T-helper 2 cell (primary cell): ENCODE measurements around the gene SIPA1L3.

ENCODE experiments used
- DNase-seq, 5 experiments: peaks; one replicate each; pipeline versions ENCODE4 v3.0.0 to v3.0.0-alpha.2; 2012 to 2022

Gene SIPA1L3

GRCh38 chr19:38003438-38004185 lies 96.6 kb downstream of the SIPA1L3 start:
- DNase-seq, result peak in 1 of 5 experiments; percentile 50

- DNase-seq, result no peak
Observed at GRCh38 chr19:38004186-38004520, 97.1 kb downstream of the SIPA1L3 start.

GRCh38 chr19:38004521-38005223 lies 97.7 kb downstream of the SIPA1L3 start:
- DNase-seq, result peak in 1 of 5 experiments; percentile 6

- DNase-seq, result no peak
Observed at GRCh38 chr19:38005224-38005614, 98.2 kb downstream of the SIPA1L3 start.

- no peak for DNase-seq
Observed at GRCh38 chr19:38006361-38007045, 99.5 kb downstream of the SIPA1L3 start.

- no peak for DNase-seq
Observed at GRCh38 chr19:38009650-38010242, 102.7 kb downstream of the SIPA1L3 start.

GRCh38 chr19:38011426-38011825 lies 104.4 kb downstream of the SIPA1L3 start:
- no peak for DNase-seq

- no peak for DNase-seq
Observed at GRCh38 chr19:38012290-38012689, 105.3 kb downstream of the SIPA1L3 start.

GRCh38 chr19:38012944-38013343 lies 105.9 kb downstream of the SIPA1L3 start:
- DNase-seq, result no peak

- no peak for DNase-seq
Observed at GRCh38 chr19:38013913-38014580, 107.0 kb downstream of the SIPA1L3 start.

GRCh38 chr19:38015216-38015615 lies 108.2 kb downstream of the SIPA1L3 start:
- DNase-seq, result no peak

GRCh38 chr19:38015761-38016160 lies 108.8 kb downstream of the SIPA1L3 start:
- DNase-seq, result no peak

GRCh38 chr19:38017401-38018151 lies 110.6 kb downstream of the SIPA1L3 start:
- DNase-seq, result no peak

- DNase-seq, result no peak
Observed at GRCh38 chr19:38018694-38019395, 111.8 kb downstream of the SIPA1L3 start.

- DNase-seq, result no peak
Observed at GRCh38 chr19:38019396-38019724, 112.4 kb downstream of the SIPA1L3 start.

- no peak for DNase-seq
Observed at GRCh38 chr19:38020311-38020710, 113.3 kb downstream of the SIPA1L3 start.

- no peak for DNase-seq
Observed at GRCh38 chr19:38021352-38021751, 114.3 kb downstream of the SIPA1L3 start.

- no peak for DNase-seq
Observed at GRCh38 chr19:38022791-38023670, 116.0 kb downstream of the SIPA1L3 start.

GRCh38 chr19:38023671-38024541 lies 116.9 kb downstream of the SIPA1L3 start:
- no peak for DNase-seq
